ENCODE data around the gene HS6ST1.

- no peak for TF ChIP-seq PATZ1 (CRISPR knock-in tag; IDR thresholded peaks at IDR 0.05; ENCODE audit: borderline replicate concordance)
- no peak for TF ChIP-seq ZFP3 (CRISPR knock-in tag; IDR thresholded peaks at IDR 0.05)
- no peak for TF ChIP-seq CSDC2 (CRISPR knock-in tag; IDR thresholded peaks at IDR 0.05)
- TF ChIP-seq ZC3H10 (CRISPR knock-in tag; IDR thresholded peaks at IDR 0.05): no peak
- TF ChIP-seq ARNTL (CRISPR knock-in tag; IDR thresholded peaks at IDR 0.05; ENCODE audit: borderline replicate concordance, low read depth): no peak
- TF ChIP-seq OSR1 (CRISPR knock-in tag; IDR thresholded peaks at IDR 0.05): no peak
- no peak for TF ChIP-seq ZFP30 (CRISPR knock-in tag; IDR thresholded peaks at IDR 0.05)
- TF ChIP-seq TOX (CRISPR knock-in tag; IDR thresholded peaks at IDR 0.05; ENCODE audit: borderline replicate concordance): no peak
- no peak for TF ChIP-seq ESRRG (CRISPR knock-in tag; IDR thresholded peaks at IDR 0.05)
- TF ChIP-seq GLIS3 (CRISPR knock-in tag; IDR thresholded peaks at IDR 0.05): no peak
- TF ChIP-seq ZNF8 (CRISPR knock-in tag; IDR thresholded peaks at IDR 0.05): no peak
- TF ChIP-seq BACH2 (CRISPR knock-in tag; IDR thresholded peaks at IDR 0.05; ENCODE audit: borderline replicate concordance): no peak
- no peak for TF ChIP-seq RARB (CRISPR knock-in tag; IDR thresholded peaks at IDR 0.05)
Measured at GRCh38 chr2:128311216-128311754, 7.4 kb downstream of the HS6ST1 start.
